A549 (cell line): ENCODE data around the gene CNOT3. TPM values are rescaled to one million over a fixed set of nuclear protein-coding genes. Genes with fewer than 3 reads are reported as not detected.

ENCODE experiments used
- ATAC-seq, 2 experiments: fragments of 200-7000 bp in 1 of 2; fragments of >200 bp in 1 of 2; cut with Nextera tagmentation in 1 of 2; cut with Tn5 transposase in 1 of 2; 3 replicates each; pipeline versions ENCODE4 v1.8.0 to v1.9.1; 2018 to 2020; ENCODE audit warnings: mild to moderate bottlenecking in 1 of 2, moderate library complexity in 1 of 2
- CTCF ChIA-PET: fragments of 300-600 bp; sonication (Branson Sonifier 250); formaldehyde crosslinking; extraction: SDS; loops from one replicate; lab custom pipeline; 2021; ENCODE audit warnings: antibody characterized with exemption, inconsistent platforms; lab: Yijun Ruan, JAX
- POLR2A ChIA-PET: fragments of 350-600 bp; formaldehyde crosslinking; extraction: SDS; loops from one replicate; lab custom pipeline; 2021; ENCODE audit warnings: antibody characterized with exemption, inconsistent platforms; lab: Yijun Ruan, JAX
- DNase-seq, 2 experiments: peaks; one replicate each; pipeline versions ENCODE4 v3.0.0 to v3.0.0-alpha.2; 2011 to 2016; ENCODE audit warnings: low read depth in 1 of 2, low spot score in 1 of 2
- FAIRE-seq: peaks from 2 replicates; lab custom pipeline; 2011; peaks lifted over from hg19 to GRCh38; lab: Jason Lieb, UNC
- H3K27ac ChIP-seq, 2 experiments: fragments of >200 bp; sonication (Bioruptor Twin); formaldehyde crosslinking; 3 replicates each; pipeline ENCODE4 v1.5.1; 2016 to 2017
- H3K4me1 ChIP-seq: fragments of >200 bp; sonication (Bioruptor Twin); formaldehyde crosslinking; 3 replicates; pipeline ENCODE4 v1.6.1; 2016
- H3K4me2 ChIP-seq: fragments of >200 bp; sonication (Bioruptor Twin); formaldehyde crosslinking; 3 replicates; pipeline ENCODE4 v1.6.1; 2016
- H3K4me3 ChIP-seq: fragments of >200 bp; sonication (Bioruptor Twin); formaldehyde crosslinking; 3 replicates; pipeline ENCODE4 v1.5.1; 2016
- H3K9me3 ChIP-seq: fragments of >200 bp; sonication (Bioruptor Twin); formaldehyde crosslinking; 3 replicates; pipeline ENCODE4 v1.6.1; 2016
- CEBPB ChIP-seq, 2 experiments: fragments of >200 bp in 1 of 2; sonication (Bioruptor Twin) in 1 of 2; formaldehyde crosslinking in 1 of 2; IDR thresholded peaks; 2 replicates each; pipeline ENCODE4 v1.6.1; 2012 to 2016
- CHD4 ChIP-seq: fragments of 200-600 bp; sonication (generic); IDR thresholded peaks from 2 replicates; pipeline ENCODE4 v1.6.1; 2016; ENCODE audit warnings: antibody characterized with exemption, mild to moderate bottlenecking, borderline replicate concordance
- CTCF ChIP-seq: fragments of >200 bp; sonication (Bioruptor Twin); formaldehyde crosslinking; IDR thresholded peaks from 3 replicates; pipeline ENCODE4 v1.5.1; 2016
- EHF ChIP-seq: fragments of 250-450 bp; sonication (Bioruptor Pico); IDR thresholded peaks from 2 replicates; pipeline ENCODE4 v1.5.0; 2020; ENCODE audit warnings: mild to moderate bottlenecking
- EHMT2 ChIP-seq: fragments of 200-600 bp; sonication (generic); IDR thresholded peaks from 2 replicates; pipeline ENCODE4 v1.6.1; 2016; ENCODE audit warnings: antibody characterized with exemption, low read depth, mild to moderate bottlenecking, moderate library complexity
- FOXS1 ChIP-seq: fragments of 250-450 bp; sonication (Bioruptor Pico); IDR thresholded peaks from 2 replicates; pipeline ENCODE4 v1.5.0; 2020; ENCODE audit warnings: mild to moderate bottlenecking, moderate library complexity
- GATA3 ChIP-seq: IDR thresholded peaks from 2 replicates; pipeline ENCODE4 v1.6.1; 2012; ENCODE audit warnings: borderline replicate concordance
- HDAC2 ChIP-seq: fragments of 200-600 bp; sonication (generic); IDR thresholded peaks from 2 replicates; pipeline ENCODE4 v1.6.1; 2016
- HEYL ChIP-seq: fragments of 250-450 bp; sonication (Bioruptor Pico); IDR thresholded peaks from 2 replicates; pipeline ENCODE4 v1.8.0; 2021; ENCODE audit warnings: mild to moderate bottlenecking, moderate library complexity
- HMGXB4 ChIP-seq: fragments of 250-450 bp; sonication (Bioruptor Pico); IDR thresholded peaks from 2 replicates; pipeline ENCODE4 v1.5.0; 2021; ENCODE audit warnings: mild to moderate bottlenecking, moderate library complexity, borderline replicate concordance
- HOXA7 ChIP-seq: fragments of 250-450 bp; sonication (Bioruptor Pico); IDR thresholded peaks from 2 replicates; pipeline ENCODE4 v1.5.0; 2020; ENCODE audit warnings: mild to moderate bottlenecking, moderate library complexity
- HOXB13 ChIP-seq: fragments of 250-450 bp; sonication (Bioruptor Pico); IDR thresholded peaks from 2 replicates; pipeline ENCODE4 v1.5.0; 2020; ENCODE audit warnings: low read depth, mild to moderate bottlenecking, moderate library complexity
- JUN ChIP-seq, 2 experiments: fragments of >200 bp; sonication (Bioruptor Twin); formaldehyde crosslinking; IDR thresholded peaks; 2 replicates in 1 of 2; 3 replicates in 1 of 2; pipeline ENCODE4 v1.6.1; 2016 to 2017
- JUNB ChIP-seq: fragments of >200 bp; sonication (Bioruptor Twin); formaldehyde crosslinking; IDR thresholded peaks from 2 replicates; pipeline ENCODE4 v1.6.1; 2016
- MAFK ChIP-seq: fragments of 450-650 bp; IDR thresholded peaks from 2 replicates; pipeline ENCODE4 v1.6.1; 2014; ENCODE audit not compliant: partially characterized antibody
- MAZ ChIP-seq: fragments of 150-350 bp; IDR thresholded peaks from 2 replicates; pipeline ENCODE4 v1.6.1; 2014; ENCODE audit warnings: antibody characterized with exemption, low read depth, low read length, borderline replicate concordance
- NR3C1 ChIP-seq: fragments of >200 bp; sonication (Bioruptor Twin); formaldehyde crosslinking; IDR thresholded peaks from 3 replicates; pipeline ENCODE4 v1.6.1; 2017
- SMC3 ChIP-seq: fragments of >200 bp; sonication (Bioruptor Twin); formaldehyde crosslinking; IDR thresholded peaks from 3 replicates; pipeline ENCODE4 v1.6.1; 2018; ENCODE audit warnings: inconsistent platforms
- SREBF2 ChIP-seq: fragments of 450-650 bp; IDR thresholded peaks from 2 replicates; pipeline ENCODE4 v1.6.1; 2014; ENCODE audit warnings: mild to moderate bottlenecking, moderate library complexity
- TFCP2L1 ChIP-seq: fragments of 250-450 bp; sonication (Bioruptor Pico); IDR thresholded peaks from 2 replicates; pipeline ENCODE4 v1.5.0; 2021; ENCODE audit warnings: mild to moderate bottlenecking
- USF2 ChIP-seq: fragments of 450-650 bp; IDR thresholded peaks from 2 replicates; pipeline ENCODE4 v1.6.1; 2014; ENCODE audit warnings: antibody characterized with exemption
- ZFP36 ChIP-seq: fragments of 450-650 bp; IDR thresholded peaks from 2 replicates; pipeline ENCODE4 v1.6.1; 2014; ENCODE audit warnings: borderline replicate concordance; ENCODE audit not compliant: partially characterized antibody
- ZSCAN20 ChIP-seq: fragments of 250-450 bp; sonication (Bioruptor Pico); IDR thresholded peaks from 2 replicates; pipeline ENCODE4 v1.8.0; 2022; ENCODE audit warnings: mild to moderate bottlenecking, moderate library complexity
- WGBS: methylation state at CpG from one replicate; pipeline ENCODE4 v1.1.6; 2017; ENCODE audit errors: missing lambda C conversion rate; 5-methylcytosine and 5-hydroxymethylcytosine counted together
- polyA plus RNA-seq, 4 experiments: library from polyadenylated mRNA; depleted of rRNA in 3 of 4; stranded (reverse); fragments of >200 nt; fragmentation: RNase III in 1 of 4; extraction: RNeasy Plus Mini Kit Qiagen cat#74134 plus additional on column Dnase treatment in 1 of 4; gene quantifications; 2 replicates in 3 of 4; 3 replicates in 1 of 4; pipeline ENCODE4 v1.2.3, GENCODE V29; 2011 to 2017

Gene CNOT3
- polyA plus RNA-seq, 2 of the 4 experiments (the other 2 are of a cell fraction): 24.9 to 59.2 TPM

GRCh38 chr19:54138489-54139256 is 1.1 kb downstream of the CNOT3 start:
- ChIA-PET POLR2A (interaction anchor here (2.1 to 3.4 kb wide), 3 partner anchors 20 to 51 kb away, joined by 33 to 51 read pairs (median 37); partner anchors contain the start of genes LENG1, MBOAT7, PRPF31 and TFPT), CTCF (interaction anchor here (0.9 to 2.8 kb wide), 7 partner anchors 12 to 128 kb away, joined by 3 to 9 read pairs (median 3); no protein-coding TSS in a partner anchor)
- no peak for FAIRE-seq
- 51% methylated on average over 27 of the region's 31 CpGs for WGBS
- peak overlapping the region; percentile 84 for H3K4me3 ChIP-seq
- no peak for DNase-seq
- TF ChIP-seq HDAC2 (no peak), TFCP2L1 (CRISPR knock-in tag) (no peak), ZFP36 (no peak), JUNB (no peak), MAZ (no peak), SMC3 (no peak), CTCF (no peak), CHD4 (no peak), FOXS1 (CRISPR knock-in tag) (no peak), HOXA7 (no peak), EHF (no peak), USF2 (no peak), CEBPB (IDR thresholded peaks at IDR 0.05) (no peak), HEYL (CRISPR knock-in tag) (no peak), ZSCAN20 (no peak), NR3C1 (no peak)
- H3K4me2 ChIP-seq: peak overlapping the region; percentile 86
- H3K9me3 ChIP-seq: no peaks in the 10 kb centered on the region
- no peak for ATAC-seq
- peaks cover 15% of the 10 kb centered on the region; the same call in 2 of the 3 replicates for H3K4me1 ChIP-seq
- H3K27ac ChIP-seq: peak overlapping the region; percentile 94 to 95

GRCh38 chr19:54141356-54141755 is 3.8 kb downstream of the CNOT3 start:
- POLR2A ChIA-PET: interaction anchor here (1.3 kb wide), 1 partner anchor 10 kb away, joined by 5 read pairs; no protein-coding TSS in a partner anchor
- DNase-seq (no peak), FAIRE-seq (no peak), ATAC-seq (no peak)
- WGBS: 96% methylated on average over 3 of the region's 3 CpGs
- CTCF ChIA-PET: interaction anchor here (2.3 to 2.6 kb wide), 2 partner anchors 9 to 18 kb away, joined by 7 to 14 read pairs; partner anchors contain the start of gene LENG1
- no peaks in the 10 kb centered on the region for H3K9me3 ChIP-seq
- no peak overlapping the region for H3K4me2 ChIP-seq
- no peak overlapping the region for H3K4me3 ChIP-seq
- H3K4me1 ChIP-seq: peaks cover 9% of the 10 kb centered on the region; the same call in 2 of the 3 replicates
- H3K27ac ChIP-seq: no peak overlapping the region
- TF ChIP-seq NR3C1 (no peak), JUN (IDR thresholded peaks at IDR 0.05) (no peak), HOXB13 (no peak)
- TF ChIP-seq, all 56 proteins: peak for 0

- Histone ChIP-seq H3K4me2 (no peak overlapping the region), H3K4me1 (peaks cover 8% of the 10 kb centered on the region; the same call in 2 of the 3 replicates), H3K9me3 (no peaks in the 10 kb centered on the region)
- CTCF ChIA-PET: interaction anchor here (1.3 to 2.6 kb wide), 3 partner anchors 8 to 26 kb away, joined by 4 to 14 read pairs (median 7); partner anchors contain the start of gene LENG1
- DNase-seq (no peak), FAIRE-seq (no peak)
- no peak for TF ChIP-seq EHMT2
- TF ChIP-seq MAFK: no peak
- no peak for TF ChIP-seq GATA3
- TF ChIP-seq CTCF: no peak
- no peak for TF ChIP-seq HMGXB4 (CRISPR knock-in tag)
- TF ChIP-seq SREBF2: no peak
- TF ChIP-seq HOXA7: no peak
- TF ChIP-seq, all 56 proteins: peak for 0
- POLR2A ChIA-PET: interaction anchor here (1.0 to 1.3 kb wide), 2 partner anchors 9 to 18 kb away, joined by 4 to 5 read pairs; partner anchors contain the start of gene LENG1
- no peak for ATAC-seq
- Histone ChIP-seq H3K27ac (no peak overlapping the region), H3K4me3 (no peak overlapping the region)
- 92% methylated on average over 7 of the region's 7 CpGs for WGBS
Observed at GRCh38 chr19:54142166-54142780, 4.7 kb downstream of the CNOT3 start.
